CD4-positive, alpha-beta memory T cell (primary cell): ENCODE data around the gene IL17RD. TPM values are rescaled to one million over a fixed set of nuclear protein-coding genes. Genes with fewer than 3 reads are reported as not detected.

Experiments used
- CTCF ChIA-PET: fragments of 350-600 bp; sonication (Branson Sonifier 250); formaldehyde crosslinking; loops from one replicate; lab custom pipeline; 2021; ENCODE audit warnings: inconsistent platforms; ENCODE audit not compliant: partially characterized antibody; lab: Charles Lee
- POLR2A ChIA-PET: fragments of 350-600 bp; sonication (Branson Sonifier 250); formaldehyde crosslinking; loops from one replicate; lab custom pipeline; 2021; ENCODE audit not compliant: partially characterized antibody; lab: Charles Lee
- DNase-seq, 5 donors: peaks; one replicate each; pipeline versions ENCODE4 v3.0.0 to v3.0.0-alpha.2; 2020 to 2022; ENCODE audit warnings: mixed read lengths in 1 of 5
- H3K27ac ChIP-seq: one replicate; pipeline ENCODE4 v1.7.0; 2013; ENCODE audit warnings: low read depth, low read length
- H3K27me3 ChIP-seq: 2 replicates; pipeline ENCODE4 v1.7.0; 2013; ENCODE audit warnings: mild to moderate bottlenecking, low read length, moderate library complexity; ENCODE audit not compliant: insufficient read depth
- H3K36me3 ChIP-seq: 2 replicates; pipeline ENCODE4 v1.7.0; 2013; ENCODE audit warnings: mild to moderate bottlenecking, low read length, moderate library complexity; ENCODE audit not compliant: insufficient read depth
- H3K4me1 ChIP-seq: 2 replicates; pipeline ENCODE4 v1.7.0; 2013; ENCODE audit warnings: mild to moderate bottlenecking, low read length, moderate library complexity; ENCODE audit not compliant: insufficient read depth
- H3K4me3 ChIP-seq, 2 donors: one replicate each; pipeline ENCODE4 v1.7.0; 2013; ENCODE audit warnings: low read length in 2 of 2, mild to moderate bottlenecking in 1 of 2
- H3K9me3 ChIP-seq, 2 donors: one replicate each; pipeline ENCODE4 v1.7.0; 2013; ENCODE audit warnings: low read length in 2 of 2, control low read depth in 1 of 2; ENCODE audit not compliant: control insufficient read depth in 1 of 2
- H3K27ac Mint-ChIP-seq, 7 donors: one replicate each; pipeline ENCODE4 v1.8.0; 2020 to 2021; ENCODE audit warnings: mixed read lengths in 7 of 7, mild to moderate bottlenecking in 6 of 7, inconsistent platforms in 3 of 7, moderate library complexity in 3 of 7
- H3K27me3 Mint-ChIP-seq, 2 donors: one replicate each; pipeline ENCODE4 v1.8.0; 2020 to 2021; ENCODE audit warnings: mixed read lengths in 2 of 2
- H3K36me3 Mint-ChIP-seq, 2 donors: one replicate each; pipeline ENCODE4 v1.8.0; 2020 to 2021; ENCODE audit warnings: mixed read lengths in 2 of 2, inconsistent platforms in 1 of 2, mild to moderate bottlenecking in 1 of 2
- H3K4me1 Mint-ChIP-seq, 4 donors: one replicate each; pipeline ENCODE4 v1.8.0; 2020 to 2021; ENCODE audit warnings: mixed read lengths in 4 of 4, mild to moderate bottlenecking in 1 of 4
- H3K4me3 Mint-ChIP-seq, 8 donors: one replicate each; pipeline ENCODE4 v1.8.0; 2020 to 2021; ENCODE audit warnings: mixed read lengths in 8 of 8, mild to moderate bottlenecking in 7 of 8, moderate library complexity in 6 of 8, inconsistent platforms in 3 of 8
- H3K9me3 Mint-ChIP-seq, 8 donors: one replicate each; pipeline ENCODE4 v1.8.0; 2020 to 2021; ENCODE audit warnings: mixed read lengths in 8 of 8, mild to moderate bottlenecking in 5 of 8, inconsistent platforms in 3 of 8, moderate library complexity in 1 of 8
- intact Hi-C: fragments of 100-400 bp; cut with micrococcal nuclease; formaldehyde crosslinking; loops from one replicate; pipeline ENCODE4 v1.15.1; 2023
- polyA plus RNA-seq, 2 donors: library from polyadenylated mRNA; unstranded; fragments of 300-500 nt; fragmentation: Illumina TruSeq; gene quantifications; one replicate each; pipeline ENCODE4 v1.2.3, GENCODE V29; 2021
- total RNA-seq, 2 experiments: library from RNA; stranded (reverse); gene quantifications; one replicate each; pipeline ENCODE4 v1.2.3, GENCODE V29; 2021

IL17RD gene
- total and polyA plus RNA-seq, 4 experiments from 2014 or later, result not detected

- Mint-ChIP-seq H3K27ac (no peak overlapping the region), H3K9me3 (no peaks in the 10 kb centered on the region), H3K4me3 (peak overlapping the region in 1 of 8 donors; percentile 17), H3K4me1 (peaks cover 12 to 32% (median 17%) of the 10 kb centered on the region in 4 donors), H3K36me3 (no peaks in the 10 kb centered on the region), H3K27me3 (peaks cover 17 to 33% of the 10 kb centered on the region in 2 donors)
- intact Hi-C loops, result no loop called here
- peaks cover 20% of the 10 kb centered on the region for H3K4me1 ChIP-seq
- ChIA-PET POLR2A (no interaction called here), CTCF (interaction anchor here (3.8 kb wide), 1 partner anchor 10 kb away, joined by 23 read pairs; no protein-coding TSS in a partner anchor)
- no peaks in the 10 kb centered on the region for H3K36me3 ChIP-seq
- no peaks in the 10 kb centered on the region for H3K9me3 ChIP-seq
- DNase-seq, result no peak
- H3K27me3 ChIP-seq, result peaks cover 10% of the 10 kb centered on the region
- no peak overlapping the region for H3K27ac ChIP-seq
- H3K4me3 ChIP-seq, result no peak overlapping the region
Observed at GRCh38 chr3:57160076-57160764, 4.9 kb downstream of the IL17RD start.

DNA sequence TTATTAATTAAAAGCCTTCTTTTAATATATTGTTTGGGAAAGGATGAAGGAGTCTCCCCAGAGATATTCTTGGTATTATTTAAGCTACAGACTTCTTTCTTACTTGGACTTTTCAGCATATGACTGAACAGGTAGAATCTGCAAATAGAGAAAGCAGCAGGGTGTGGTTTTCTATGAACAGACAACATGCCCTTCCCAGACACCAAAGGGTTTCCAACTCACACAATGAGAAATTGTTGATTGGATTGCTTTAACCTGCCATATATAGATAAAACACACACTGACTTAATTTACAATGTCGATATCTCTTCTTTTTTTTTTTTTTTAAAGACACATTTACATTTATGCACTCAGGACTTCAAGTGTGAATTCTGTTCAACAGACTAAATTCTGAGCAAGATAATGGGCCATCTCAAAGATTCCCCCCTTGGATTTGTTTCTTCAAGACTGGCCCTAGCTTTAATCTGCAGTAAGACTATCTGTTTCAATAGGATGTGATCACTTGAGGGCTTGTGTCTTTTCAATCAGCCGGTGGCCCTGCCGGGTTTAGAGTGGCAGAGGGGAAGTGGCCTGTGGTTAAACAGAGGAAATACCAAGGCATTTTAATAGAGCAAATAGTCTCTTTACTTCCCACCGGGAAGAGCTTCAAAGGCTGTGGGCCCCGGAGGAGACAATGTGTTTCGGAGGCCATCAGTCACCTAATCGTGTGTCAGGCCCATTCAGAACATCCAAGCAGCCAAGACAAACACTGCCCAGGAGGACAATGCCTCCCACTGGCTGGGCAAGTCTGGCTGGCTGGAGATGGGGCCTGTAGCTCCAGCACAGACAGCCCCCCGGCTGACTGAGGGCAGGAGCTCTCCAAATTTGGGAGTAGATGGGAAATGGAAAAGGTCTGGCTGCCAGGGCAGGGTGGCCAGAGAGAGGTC, 6.1 kb downstream of the IL17RD start:
- Histone ChIP-seq H3K27me3 (peaks cover 4% of the 10 kb centered on the region), H3K36me3 (no peaks in the 10 kb centered on the region), H3K27ac (no peak overlapping the region), H3K4me3 (no peak overlapping the region), H3K4me1 (peaks cover 13% of the 10 kb centered on the region), H3K9me3 (no peaks in the 10 kb centered on the region)
- Mint-ChIP-seq H3K36me3 (no peaks in the 10 kb centered on the region), H3K4me3 (peak overlapping the region in 5 of 8 donors; percentile 2 to 66 (median 31)), H3K4me1 (peaks cover 9 to 27% (median 13%) of the 10 kb centered on the region in 4 donors), H3K27me3 (peaks cover 13 to 35% of the 10 kb centered on the region in 2 donors), H3K9me3 (no peaks in the 10 kb centered on the region), H3K27ac (peak overlapping the region in 1 of 7 donors; percentile 19)
- DNase-seq, result peak in 2 of 5 donors; percentile 16
- POLR2A ChIA-PET, result interaction anchor here (0.6 kb wide), 2 partner anchors 12 to 410 kb away, joined by 3 read pairs; no protein-coding TSS in a partner anchor
- CTCF ChIA-PET, result interaction anchor here (3.8 kb wide), 1 partner anchor 11 kb away, joined by 23 read pairs; no protein-coding TSS in a partner anchor
- intact Hi-C loops, result no loop called here

DNA sequence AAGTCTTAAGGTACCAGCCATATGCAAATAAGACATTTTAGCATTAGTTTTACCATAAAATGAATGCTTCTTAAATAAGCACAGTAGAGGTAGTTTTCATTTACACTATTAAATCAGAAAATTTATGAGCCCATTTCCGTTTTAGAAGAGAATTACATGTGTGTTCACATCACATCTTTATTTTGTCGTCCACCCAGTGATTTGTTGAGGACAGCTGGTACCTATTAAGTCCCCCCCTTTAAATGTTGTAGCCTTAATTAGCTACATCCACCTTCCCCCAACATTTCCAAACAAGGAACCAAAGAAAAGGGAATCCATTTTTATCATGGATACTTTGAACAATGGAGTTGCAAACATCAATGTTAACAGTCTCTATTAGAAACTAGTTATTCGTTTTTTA, 6.8 kb downstream of the IL17RD start:
- intact Hi-C loops, result no loop called here
- CTCF ChIA-PET, result interaction anchor here (3.8 kb wide), 1 partner anchor 12 kb away, joined by 23 read pairs; no protein-coding TSS in a partner anchor
- Histone ChIP-seq H3K36me3 (no peaks in the 10 kb centered on the region), H3K27me3 (peaks cover 4% of the 10 kb centered on the region), H3K4me1 (peaks cover 11% of the 10 kb centered on the region), H3K4me3 (no peak overlapping the region), H3K27ac (no peak overlapping the region), H3K9me3 (no peaks in the 10 kb centered on the region)
- peaks cover 9 to 26% (median 11%) of the 10 kb centered on the region in 4 donors for H3K4me1 Mint-ChIP-seq
- no peaks in the 10 kb centered on the region for H3K9me3 Mint-ChIP-seq
- POLR2A ChIA-PET, result no interaction called here
- no peak for DNase-seq
- H3K27ac Mint-ChIP-seq, result no peak overlapping the region
- no peak overlapping the region for H3K4me3 Mint-ChIP-seq
- no peaks in the 10 kb centered on the region for H3K36me3 Mint-ChIP-seq
- peaks cover 13 to 32% of the 10 kb centered on the region in 2 donors for H3K27me3 Mint-ChIP-seq

- Mint-ChIP-seq H3K4me3 (no peak overlapping the region), H3K36me3 (no peaks in the 10 kb centered on the region), H3K27ac (no peak overlapping the region), H3K27me3 (peaks cover 7 to 24% of the 10 kb centered on the region in 2 donors), H3K9me3 (no peaks in the 10 kb centered on the region), H3K4me1 (peaks cover 9 to 22% (median 11%) of the 10 kb centered on the region in 4 donors)
- CTCF ChIA-PET, result interaction anchor here (3.8 kb wide), 1 partner anchor 13 kb away, joined by 23 read pairs; no protein-coding TSS in a partner anchor
- Histone ChIP-seq H3K9me3 (no peaks in the 10 kb centered on the region), H3K36me3 (no peaks in the 10 kb centered on the region), H3K27me3 (peaks cover 4% of the 10 kb centered on the region), H3K27ac (no peak overlapping the region), H3K4me3 (no peak overlapping the region), H3K4me1 (peaks cover 11% of the 10 kb centered on the region)
- POLR2A ChIA-PET, result no interaction called here
- DNase-seq, result no peak
- intact Hi-C loops, result no loop called here
Observed at GRCh38 chr3:57157545-57157944, 7.6 kb downstream of the IL17RD start.

DNA sequence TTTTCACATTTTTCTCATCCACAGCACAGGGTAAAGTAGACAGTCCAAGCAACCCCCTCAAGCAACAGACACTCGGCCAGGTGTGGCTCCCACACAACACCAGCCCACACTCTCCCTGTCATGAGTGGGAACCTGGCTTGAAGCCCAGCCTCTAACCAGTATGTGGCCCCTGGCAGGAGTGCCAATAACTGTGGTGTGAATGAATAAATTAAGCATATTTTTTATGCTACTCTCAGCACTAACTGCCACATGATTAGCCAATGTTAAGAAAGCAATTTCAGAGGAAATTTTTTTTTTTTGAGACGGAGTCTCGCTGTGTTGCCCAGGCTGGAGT, 9.9 kb downstream of the IL17RD start:
- CTCF ChIA-PET, result no interaction called here
- H3K4me3 ChIP-seq, result no peak overlapping the region
- Mint-ChIP-seq H3K4me3 (no peak overlapping the region), H3K9me3 (no peaks in the 10 kb centered on the region), H3K4me1 (peaks cover 9 to 12% (median 10%) of the 10 kb centered on the region in 4 donors), H3K27me3 (peaks cover 7 to 17% of the 10 kb centered on the region in 2 donors), H3K27ac (no peak overlapping the region), H3K36me3 (no peaks in the 10 kb centered on the region)
- no peaks in the 10 kb centered on the region for H3K9me3 ChIP-seq
- no peaks in the 10 kb centered on the region for H3K36me3 ChIP-seq
- no peak for DNase-seq
- H3K4me1 ChIP-seq, result peaks cover 11% of the 10 kb centered on the region
- intact Hi-C loops, result no loop called here
- POLR2A ChIA-PET, result no interaction called here
- H3K27me3 ChIP-seq, result no peaks in the 10 kb centered on the region
- no peak overlapping the region for H3K27ac ChIP-seq

GRCh38 chr3:57154470-57155309, 10.5 kb downstream of the IL17RD start:
- Histone ChIP-seq H3K4me1 (peaks cover 10% of the 10 kb centered on the region), H3K27ac (no peak overlapping the region), H3K36me3 (no peaks in the 10 kb centered on the region), H3K9me3 (no peaks in the 10 kb centered on the region), H3K27me3 (no peaks in the 10 kb centered on the region), H3K4me3 (no peak overlapping the region)
- Mint-ChIP-seq H3K4me3 (no peak overlapping the region), H3K36me3 (no peaks in the 10 kb centered on the region), H3K4me1 (peaks cover 9 to 12% (median 10%) of the 10 kb centered on the region in 4 donors), H3K27ac (no peak overlapping the region), H3K27me3 (peaks cover 7 to 17% of the 10 kb centered on the region in 2 donors), H3K9me3 (no peaks in the 10 kb centered on the region)
- CTCF ChIA-PET, result no interaction called here
- DNase-seq, result no peak
- intact Hi-C loops, result no loop called here
- POLR2A ChIA-PET, result no interaction called here
